Naive thymus-derived CD8-positive, alpha-beta T cell (primary cell): Measurements from ENCODE around the gene GRID1. TPM values are rescaled to one million over a fixed set of nuclear protein-coding genes. Genes with fewer than 3 reads are reported as not detected.

ENCODE experiments used
- ATAC-seq, 2 donors: fragments of 150-1000 bp; cut with Tn5 transposase in 1 of 2; sonication (Bioruptor Pico), chemical (Tn5 transposase) in 1 of 2; 1 replicate in 1 of 2; 2 replicates in 1 of 2; pipeline ENCODE4 v1.10.0; 2021; ENCODE audit warnings: mild to moderate bottlenecking in 2 of 2, moderate library complexity in 2 of 2
- POLR2A ChIA-PET: fragments of 350-600 bp; sonication (Branson Sonifier 250); formaldehyde crosslinking; loops from one replicate; lab custom pipeline; 2021; ENCODE audit warnings: antibody characterized with exemption; lab: Charles Lee
- DNase-seq, 10 donors: peaks; one replicate each; pipeline versions ENCODE4 v3.0.0 to v3.0.0-alpha.2; 2020 to 2022
- H3K27ac Mint-ChIP-seq, 10 donors: one replicate each; pipeline ENCODE4 v1.8.0; 2020 to 2022; ENCODE audit warnings: mild to moderate bottlenecking in 10 of 10, mixed read lengths in 10 of 10, moderate library complexity in 4 of 10, inconsistent platforms in 1 of 10
- H3K27me3 Mint-ChIP-seq, 5 donors: one replicate each; pipeline ENCODE4 v1.8.0; 2021 to 2022; ENCODE audit warnings: mixed read lengths in 5 of 5
- H3K36me3 Mint-ChIP-seq, 3 donors: one replicate each; pipeline ENCODE4 v1.8.0; 2020 to 2022; ENCODE audit warnings: mixed read lengths in 3 of 3, mild to moderate bottlenecking in 2 of 3, inconsistent platforms in 1 of 3
- H3K4me1 Mint-ChIP-seq, 4 donors: one replicate each; pipeline ENCODE4 v1.8.0; 2021 to 2022; ENCODE audit warnings: mixed read lengths in 4 of 4
- H3K4me3 Mint-ChIP-seq, 10 donors: one replicate each; pipeline ENCODE4 v1.8.0; 2020 to 2022; ENCODE audit warnings: mild to moderate bottlenecking in 10 of 10, mixed read lengths in 10 of 10, moderate library complexity in 6 of 10, inconsistent platforms in 1 of 10
- H3K9me3 Mint-ChIP-seq, 9 donors: one replicate each; pipeline ENCODE4 v1.8.0; 2020 to 2022; ENCODE audit warnings: mixed read lengths in 9 of 9, mild to moderate bottlenecking in 3 of 9, inconsistent platforms in 1 of 9, moderate library complexity in 1 of 9
- polyA plus RNA-seq, 3 donors: library from polyadenylated mRNA; unstranded; fragments of 300-500 nt; fragmentation: Illumina TruSeq; gene quantifications; one replicate each; pipeline ENCODE4 v1.2.3, GENCODE V29; 2021
- total RNA-seq, 8 experiments: library from RNA in 2 of 8; stranded (reverse) in 2 of 8; gene quantifications; one replicate each; pipeline ENCODE4 v1.2.3 and lab custom pipeline; 2021 to 2026

The GRID1 gene
- total and polyA plus RNA-seq, 5 experiments from 2014 or later: not detected

DNA sequence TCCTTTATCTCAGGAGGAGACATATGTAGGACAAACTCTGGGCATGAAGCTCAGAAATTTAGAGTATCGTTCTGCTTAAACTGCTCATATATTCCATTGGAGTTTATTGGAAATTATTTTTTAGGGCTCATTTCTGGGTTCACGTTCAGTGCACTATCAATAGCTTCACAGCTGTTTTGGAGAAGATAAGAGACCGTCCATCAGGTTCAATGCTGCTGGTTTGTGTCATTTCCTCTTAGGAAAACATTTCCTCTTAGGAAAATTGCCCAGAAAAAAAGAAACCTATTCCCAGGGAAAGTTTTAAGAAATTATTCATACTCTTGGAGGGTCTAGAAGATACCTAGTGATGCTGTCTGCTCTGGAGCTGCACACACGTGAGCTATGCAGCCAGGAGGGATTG, 691.7 kb downstream of the GRID1 start:
- no peak overlapping the region for H3K27ac Mint-ChIP-seq
- no peak overlapping the region for H3K4me3 Mint-ChIP-seq
- H3K9me3 Mint-ChIP-seq: peaks cover 0 to 20% (median 10%) of the 10 kb centered on the region in 9 donors
- DNase-seq (no peak), ATAC-seq (no peak)
- H3K27me3 Mint-ChIP-seq: peaks cover 4 to 24% (median 13%) of the 10 kb centered on the region in 5 donors
- POLR2A ChIA-PET: no interaction called here
- no peaks in the 10 kb centered on the region for H3K4me1 Mint-ChIP-seq
- H3K36me3 Mint-ChIP-seq: peaks cover 0 to 8% (median 3%) of the 10 kb centered on the region in 3 donors

DNA sequence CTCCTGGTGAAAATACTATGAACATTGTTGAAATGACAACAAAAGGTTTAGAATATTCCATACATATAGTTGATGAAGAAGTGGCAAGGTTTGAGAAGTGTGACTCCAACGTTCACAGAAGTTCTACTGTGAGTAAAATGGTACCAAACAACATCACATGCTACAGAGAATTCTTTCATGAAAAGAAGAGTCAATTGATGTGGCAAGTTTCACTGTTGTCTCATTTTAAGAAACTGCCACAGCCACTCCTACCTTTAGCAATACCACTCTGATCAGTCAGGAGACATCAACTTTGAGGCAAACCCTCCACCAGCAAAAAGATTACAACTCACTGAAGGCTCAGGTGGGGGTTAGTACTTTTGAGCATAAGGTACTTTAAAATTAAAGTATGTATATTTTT, 693.3 kb downstream of the GRID1 start:
- DNase-seq (no peak), ATAC-seq (no peak)
- Mint-ChIP-seq H3K4me1 (no peaks in the 10 kb centered on the region), H3K9me3 (peaks cover 0 to 20% (median 10%) of the 10 kb centered on the region in 9 donors), H3K4me3 (no peak overlapping the region), H3K27ac (no peak overlapping the region), H3K27me3 (peaks cover 3 to 19% (median 12%) of the 10 kb centered on the region in 5 donors), H3K36me3 (peaks cover 0 to 8% (median 3%) of the 10 kb centered on the region in 3 donors)
- POLR2A ChIA-PET: no interaction called here

DNA sequence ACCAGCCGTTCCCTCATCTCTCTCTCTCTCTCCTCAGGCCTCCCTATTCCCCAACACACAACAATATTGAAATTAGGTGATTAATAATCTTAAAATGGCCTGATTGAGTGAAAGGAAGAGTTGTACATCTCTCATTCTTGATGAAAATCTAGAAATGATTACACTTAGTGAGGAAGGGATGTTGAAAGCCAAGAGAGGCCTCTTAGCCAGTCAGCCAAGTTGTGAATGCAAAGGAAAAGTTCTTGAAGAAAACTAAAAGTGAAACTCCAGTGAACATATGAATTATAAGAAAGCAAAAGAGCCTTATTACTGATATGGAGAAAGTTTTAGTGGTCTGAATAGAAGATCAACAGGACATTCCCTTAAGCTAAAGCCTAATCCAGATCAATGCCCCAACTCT, 695.1 kb downstream of the GRID1 start:
- no peak overlapping the region for H3K4me3 Mint-ChIP-seq
- POLR2A ChIA-PET: no interaction called here
- H3K27ac Mint-ChIP-seq: no peak overlapping the region
- ATAC-seq (no peak), DNase-seq (no peak)
- peaks cover 0 to 20% (median 8%) of the 10 kb centered on the region in 9 donors for H3K9me3 Mint-ChIP-seq
- H3K36me3 Mint-ChIP-seq: peaks cover 0 to 8% (median 3%) of the 10 kb centered on the region in 3 donors
- H3K27me3 Mint-ChIP-seq: peaks cover 2 to 21% (median 11%) of the 10 kb centered on the region in 5 donors
- H3K4me1 Mint-ChIP-seq: no peaks in the 10 kb centered on the region

DNA sequence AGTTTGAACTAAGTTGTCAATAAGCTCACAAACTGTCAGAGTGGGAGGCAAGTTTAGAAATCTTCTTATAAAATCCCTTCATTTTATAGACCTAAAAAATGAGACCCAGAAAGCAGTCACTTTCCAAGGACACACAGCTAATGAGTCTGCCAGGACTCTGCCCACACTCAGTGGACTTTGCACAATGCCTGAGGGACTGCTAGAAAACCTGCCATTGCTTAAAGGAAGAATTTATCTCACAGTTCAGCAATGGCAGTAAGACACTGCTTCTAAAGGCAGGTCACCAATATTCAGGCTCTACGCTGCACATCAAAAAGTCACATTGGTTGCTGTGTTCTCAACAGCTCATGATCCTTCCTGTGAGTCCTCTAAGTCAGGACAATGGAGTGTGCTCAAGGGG, 698.1 kb downstream of the GRID1 start:
- H3K4me1 Mint-ChIP-seq: no peaks in the 10 kb centered on the region
- H3K9me3 Mint-ChIP-seq: peaks cover 0 to 20% (median 8%) of the 10 kb centered on the region in 9 donors
- no peak for ATAC-seq
- POLR2A ChIA-PET: no interaction called here
- no peak overlapping the region for H3K27ac Mint-ChIP-seq
- peaks cover 0 to 21% (median 7%) of the 10 kb centered on the region in 5 donors for H3K27me3 Mint-ChIP-seq
- DNase-seq: no peak
- H3K36me3 Mint-ChIP-seq: peaks cover 0 to 8% (median 3%) of the 10 kb centered on the region in 3 donors
- no peak overlapping the region for H3K4me3 Mint-ChIP-seq

DNA sequence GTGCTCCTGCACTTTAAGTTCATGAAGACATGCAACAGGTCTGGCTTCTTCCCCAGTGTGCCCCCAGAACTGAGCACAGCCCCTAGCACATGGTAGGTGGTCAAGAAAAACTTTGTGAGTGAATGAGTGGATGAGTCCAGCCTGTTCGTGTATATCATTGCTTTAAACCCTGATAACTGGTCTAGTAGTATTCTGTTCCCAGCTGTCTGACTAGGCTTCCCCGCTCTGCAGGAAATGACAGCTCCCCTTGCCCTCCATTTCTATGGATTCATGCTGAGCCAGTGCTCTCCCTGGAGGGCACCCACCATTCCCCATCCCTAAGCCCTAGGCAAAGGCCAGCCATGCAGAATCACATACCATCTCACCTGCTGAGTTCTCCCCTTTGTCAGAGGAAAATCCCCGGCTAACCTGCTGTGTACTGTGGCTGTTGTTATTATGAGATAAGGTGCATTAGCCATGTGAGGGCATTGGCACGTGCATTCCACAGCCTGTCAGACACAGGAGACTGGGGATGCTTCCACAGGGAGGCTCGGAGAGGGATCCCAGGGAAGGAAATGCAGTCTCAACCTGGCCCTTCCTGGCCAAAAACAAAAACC, 698.9 kb downstream of the GRID1 start:
- no peak overlapping the region for H3K27ac Mint-ChIP-seq
- POLR2A ChIA-PET: no interaction called here
- peaks cover 0 to 14% (median 5%) of the 10 kb centered on the region in 9 donors for H3K9me3 Mint-ChIP-seq
- DNase-seq: no peak
- peaks cover 0 to 2% (median under 1%) of the 10 kb centered on the region in 3 donors for H3K36me3 Mint-ChIP-seq
- no peak for ATAC-seq
- no peak overlapping the region for H3K4me3 Mint-ChIP-seq
- H3K4me1 Mint-ChIP-seq: no peaks in the 10 kb centered on the region
- H3K27me3 Mint-ChIP-seq: peaks cover 0 to 21% (median 7%) of the 10 kb centered on the region in 5 donors

DNA sequence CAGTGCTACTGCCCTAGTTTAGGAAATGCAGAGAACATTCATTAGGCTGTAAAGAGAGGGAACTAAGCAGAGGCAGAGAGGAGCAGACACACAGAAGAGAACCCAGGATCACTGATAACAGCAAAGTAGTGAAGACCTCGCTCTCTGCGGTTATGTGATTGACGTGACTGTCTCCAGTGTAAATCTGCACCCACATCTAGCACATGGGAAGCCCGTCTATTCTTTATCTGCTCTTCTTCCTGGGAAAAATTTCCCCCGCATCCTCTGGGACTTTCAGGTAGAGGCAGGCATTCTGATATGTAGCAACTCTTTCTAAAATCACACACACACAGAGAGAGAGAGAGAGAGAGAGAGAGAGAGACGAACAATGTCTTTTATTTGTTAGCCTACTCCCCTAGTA, 699.6 kb downstream of the GRID1 start:
- Mint-ChIP-seq H3K4me1 (no peaks in the 10 kb centered on the region), H3K36me3 (no peaks in the 10 kb centered on the region), H3K4me3 (no peak overlapping the region), H3K27me3 (peaks cover 0 to 21% (median 7%) of the 10 kb centered on the region in 5 donors), H3K27ac (no peak overlapping the region), H3K9me3 (peaks cover 0 to 11% (median 0%) of the 10 kb centered on the region in 9 donors)
- POLR2A ChIA-PET: no interaction called here
- no peak for DNase-seq
- ATAC-seq: no peak

DNA sequence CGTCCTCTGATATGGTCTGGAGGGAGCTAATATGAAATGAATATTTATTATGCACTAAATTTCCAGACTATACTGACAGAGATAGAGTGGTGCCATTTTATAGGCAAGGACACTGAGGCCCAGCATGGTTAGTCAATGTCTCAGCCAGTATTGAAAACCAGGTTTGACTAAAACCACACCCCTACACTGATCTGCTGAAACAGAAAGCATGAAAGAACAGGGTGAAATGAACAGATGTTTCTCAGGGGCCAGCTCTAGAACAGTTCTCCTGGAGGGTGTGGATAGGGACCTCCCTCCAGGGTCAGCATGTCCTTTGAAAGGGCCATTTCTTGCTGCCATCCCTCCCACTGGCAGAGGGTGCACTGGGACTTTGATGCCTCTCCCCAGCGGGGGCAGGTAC, 700.5 kb downstream of the GRID1 start:
- no peak for DNase-seq
- Mint-ChIP-seq H3K4me1 (no peaks in the 10 kb centered on the region), H3K9me3 (peaks cover 0 to 3% (median 0%) of the 10 kb centered on the region in 9 donors), H3K27me3 (peaks cover 0 to 21% (median 7%) of the 10 kb centered on the region in 5 donors), H3K4me3 (no peak overlapping the region), H3K36me3 (no peaks in the 10 kb centered on the region), H3K27ac (no peak overlapping the region)
- POLR2A ChIA-PET: no interaction called here
- no peak for ATAC-seq

DNA sequence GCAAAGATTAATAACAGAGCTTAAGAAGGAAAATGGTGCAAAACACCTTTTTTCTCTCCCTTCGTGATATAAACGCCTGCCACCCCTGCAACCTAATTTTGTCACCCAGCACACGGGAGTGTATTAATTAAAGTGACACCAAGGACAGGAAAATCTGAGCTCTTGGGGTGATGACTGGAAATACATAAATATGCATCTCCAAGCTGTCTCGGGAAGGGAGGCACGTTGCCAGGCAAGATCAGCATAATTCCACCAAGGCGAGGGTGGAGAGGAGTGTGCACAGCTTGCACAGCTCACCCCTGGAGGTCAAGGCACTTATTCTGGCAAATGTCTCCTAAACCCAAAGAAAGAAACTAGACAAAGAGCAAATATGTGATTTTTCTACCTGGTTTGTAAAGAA, 700.9 kb downstream of the GRID1 start:
- H3K27me3 Mint-ChIP-seq: peaks cover 0 to 21% (median 7%) of the 10 kb centered on the region in 5 donors
- no peak overlapping the region for H3K27ac Mint-ChIP-seq
- no peak overlapping the region for H3K4me3 Mint-ChIP-seq
- H3K36me3 Mint-ChIP-seq: no peaks in the 10 kb centered on the region
- DNase-seq (no peak), ATAC-seq (no peak)
- POLR2A ChIA-PET: no interaction called here
- no peaks in the 10 kb centered on the region for H3K9me3 Mint-ChIP-seq
- no peaks in the 10 kb centered on the region for H3K4me1 Mint-ChIP-seq

DNA sequence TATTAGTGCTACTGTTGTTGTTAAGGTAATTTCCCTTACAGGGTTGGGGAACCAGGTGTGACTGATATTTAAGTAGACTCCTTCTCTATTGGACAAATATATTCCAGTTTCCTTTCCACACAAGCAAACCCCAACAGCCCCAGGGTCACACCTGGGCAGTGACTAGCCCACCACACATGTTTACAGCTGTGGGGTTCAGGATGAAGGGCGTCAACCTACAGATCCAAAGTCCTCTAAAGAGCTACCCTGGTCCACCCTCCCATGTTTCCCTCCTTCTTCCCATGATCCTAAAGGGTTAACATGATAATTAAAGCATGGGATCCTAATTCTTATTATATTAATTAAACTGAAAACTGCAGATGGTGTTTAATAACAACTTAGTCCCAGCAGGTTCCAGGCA, 701.5 kb downstream of the GRID1 start:
- no peak for DNase-seq
- H3K36me3 Mint-ChIP-seq: no peaks in the 10 kb centered on the region

DNA sequence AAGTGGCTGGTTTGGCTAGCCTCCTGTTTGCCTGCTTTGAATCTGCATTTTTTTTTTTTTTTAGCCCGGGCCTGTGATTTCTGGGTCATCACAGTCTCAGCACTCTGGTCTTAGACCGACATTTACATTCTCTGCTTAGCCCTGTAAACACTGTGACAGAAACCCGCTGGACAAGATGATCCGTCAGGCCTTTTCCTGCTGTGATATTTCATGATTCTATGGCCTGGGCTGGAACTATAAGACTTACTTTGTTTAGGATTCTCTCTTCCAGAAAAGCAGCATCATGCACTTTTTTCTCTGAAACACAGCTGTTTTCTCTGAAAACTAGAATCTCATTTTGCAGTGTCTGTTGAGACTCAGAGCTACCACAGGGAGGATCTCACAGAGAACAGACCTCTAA, 705.5 kb downstream of the GRID1 start:
- Mint-ChIP-seq H3K36me3 (no peaks in the 10 kb centered on the region), H3K4me3 (no peak overlapping the region), H3K9me3 (no peaks in the 10 kb centered on the region), H3K4me1 (no peaks in the 10 kb centered on the region), H3K27me3 (peaks cover 0 to 13% (median 0%) of the 10 kb centered on the region in 5 donors), H3K27ac (no peak overlapping the region)
- no peak for ATAC-seq
- POLR2A ChIA-PET: no interaction called here
- no peak for DNase-seq

More for the DNA sequence above, 701.5 kb downstream of the GRID1 start:
- H3K9me3 Mint-ChIP-seq: no peaks in the 10 kb centered on the region
- H3K27me3 Mint-ChIP-seq: peaks cover 0 to 21% (median 7%) of the 10 kb centered on the region in 5 donors
- H3K4me1 Mint-ChIP-seq: no peaks in the 10 kb centered on the region
- POLR2A ChIA-PET: no interaction called here
- no peak for ATAC-seq
- H3K27ac Mint-ChIP-seq: no peak overlapping the region
- no peak overlapping the region for H3K4me3 Mint-ChIP-seq

DNA sequence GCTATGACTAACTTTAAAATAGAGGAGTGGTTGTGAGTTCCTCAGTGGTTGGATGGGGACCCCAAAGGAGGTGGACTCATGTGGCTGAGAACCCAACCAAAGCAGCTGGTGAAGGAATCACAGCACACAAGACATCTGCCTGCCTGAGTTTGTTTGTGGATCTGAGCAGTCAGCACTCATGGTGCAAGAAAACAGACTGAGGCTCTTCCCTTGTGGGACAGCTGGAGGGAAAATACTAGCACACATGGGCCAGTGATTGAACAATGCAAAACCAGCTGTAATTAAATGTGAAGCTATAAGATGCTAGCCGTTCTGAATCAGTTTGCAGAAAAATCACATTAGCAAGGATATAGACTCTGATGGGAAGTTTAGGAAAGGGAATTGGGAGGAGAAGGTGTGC, 707.3 kb downstream of the GRID1 start:
- Mint-ChIP-seq H3K27ac (no peak overlapping the region), H3K27me3 (peaks cover 0 to 13% (median 0%) of the 10 kb centered on the region in 5 donors), H3K36me3 (no peaks in the 10 kb centered on the region), H3K4me3 (no peak overlapping the region), H3K4me1 (no peaks in the 10 kb centered on the region), H3K9me3 (no peaks in the 10 kb centered on the region)
- ATAC-seq (no peak), DNase-seq (no peak)
- POLR2A ChIA-PET: interaction anchor here (0.7 kb wide), 1 partner anchor 47 kb away, joined by 3 read pairs; no protein-coding TSS in a partner anchor

DNA sequence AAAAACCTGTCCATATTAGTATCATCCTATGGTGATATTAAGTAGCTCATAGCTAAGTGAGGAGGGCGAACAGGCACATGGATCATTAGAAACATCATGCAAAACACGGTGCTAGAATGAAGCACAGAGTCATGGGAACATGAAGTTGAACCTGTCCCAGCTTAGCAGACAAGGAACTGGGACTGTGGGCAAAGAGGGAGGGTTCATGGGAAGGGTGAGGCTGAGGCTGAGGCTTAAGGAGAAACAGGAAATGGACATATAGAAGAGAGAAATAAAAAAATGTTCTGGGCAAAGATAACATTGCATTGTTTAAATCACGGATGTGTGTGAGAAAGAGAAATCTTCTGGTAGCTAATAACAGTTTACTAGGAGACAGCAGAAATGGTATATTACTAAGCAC, 708.1 kb downstream of the GRID1 start:
- Mint-ChIP-seq H3K27me3 (peaks cover 0 to 13% (median 0%) of the 10 kb centered on the region in 5 donors), H3K4me1 (no peaks in the 10 kb centered on the region), H3K27ac (peak overlapping the region in 1 of 10 donors; percentile 15), H3K36me3 (no peaks in the 10 kb centered on the region), H3K4me3 (no peak overlapping the region), H3K9me3 (no peaks in the 10 kb centered on the region)
- ATAC-seq (no peak), DNase-seq (no peak)
- POLR2A ChIA-PET: no interaction called here

DNA sequence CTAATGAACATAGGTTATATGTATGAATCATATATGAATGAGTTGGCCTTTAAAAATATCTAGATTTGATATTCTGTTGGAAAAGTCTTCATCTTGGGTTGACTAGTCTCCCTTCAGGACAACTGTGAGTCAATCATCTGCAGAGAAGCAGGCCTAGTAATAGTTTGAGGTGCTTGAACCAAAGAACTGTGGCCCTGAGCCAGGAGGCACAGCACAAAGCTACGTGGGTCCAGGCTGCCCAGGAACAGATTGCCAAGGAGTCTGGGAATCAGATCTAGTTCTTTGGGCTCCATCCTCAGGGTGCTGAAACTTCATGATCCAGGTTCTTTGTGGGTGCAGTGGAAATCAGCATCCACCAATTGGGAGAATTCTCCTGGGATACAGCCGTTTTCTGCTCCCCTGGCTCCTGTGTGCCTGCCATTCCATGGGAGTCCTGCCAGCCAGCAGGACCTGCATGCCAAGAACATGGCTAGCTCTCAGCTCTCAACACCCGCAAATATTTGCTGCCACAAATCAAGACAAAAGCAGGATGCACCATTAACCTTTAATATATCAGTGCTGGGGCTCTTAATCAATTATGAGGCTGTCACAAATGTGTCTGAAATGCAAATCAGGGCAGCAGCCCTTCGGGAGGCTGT, 709.0 kb downstream of the GRID1 start:
- H3K27ac Mint-ChIP-seq: no peak overlapping the region
- POLR2A ChIA-PET: no interaction called here
- no peaks in the 10 kb centered on the region for H3K9me3 Mint-ChIP-seq
- ATAC-seq: no peak
- H3K27me3 Mint-ChIP-seq: peaks cover 0 to 13% (median 0%) of the 10 kb centered on the region in 5 donors
- no peaks in the 10 kb centered on the region for H3K36me3 Mint-ChIP-seq
- DNase-seq: no peak
- no peak overlapping the region for H3K4me3 Mint-ChIP-seq
- no peaks in the 10 kb centered on the region for H3K4me1 Mint-ChIP-seq
